ENCODE measurements around the gene TMEM132E.
"Not testable (repeated sequence)": the region's sequence is repeated elsewhere in the genome, so short reads cannot be mapped to it uniquely, and the experiment has no call there.

The TMEM132E gene

GRCh38 chr17:34579017-34579946, at the start of gene TMEM132E:
Gene TMEM132E (plus strand): TSS chr17:34579582. CDS start chr17:34581077, 1,495 bp downstream.
- peak; percentile 81 for DNase-seq

GRCh38 chr17:34530918-34531317, 48.5 kb upstream of the TMEM132E start:
- no peak for DNase-seq

GRCh38 chr17:34532281-34533065, 46.9 kb upstream of the TMEM132E start:
- DNase-seq, result no peak

GRCh38 chr17:34533806-34534527, 45.4 kb upstream of the TMEM132E start:
- no peak for DNase-seq

- no peak for DNase-seq
Observed at GRCh38 chr17:34537445-34537844, 41.9 kb upstream of the TMEM132E start.

- not testable (repeated sequence) for DNase-seq
Observed at GRCh38 chr17:34538582-34538981, 40.8 kb upstream of the TMEM132E start.

- DNase-seq, result no peak
Observed at GRCh38 chr17:34539881-34540280, 39.5 kb upstream of the TMEM132E start.

- DNase-seq, result peak; percentile 20
Observed at GRCh38 chr17:34542700-34543336, 36.6 kb upstream of the TMEM132E start.

- DNase-seq, result no peak
Observed at GRCh38 chr17:34547453-34548063, 31.8 kb upstream of the TMEM132E start.

- no peak for DNase-seq
Observed at GRCh38 chr17:34549966-34550365, 29.4 kb upstream of the TMEM132E start.

GRCh38 chr17:34553907-34554306, 25.5 kb upstream of the TMEM132E start:
- DNase-seq, result no peak

- DNase-seq, result no peak
Observed at GRCh38 chr17:34556384-34556783, 23.0 kb upstream of the TMEM132E start.

GRCh38 chr17:34556931-34557330, 22.5 kb upstream of the TMEM132E start:
- DNase-seq, result no peak

GRCh38 chr17:34561328-34561727, 18.1 kb upstream of the TMEM132E start:
- DNase-seq, result no peak

GRCh38 chr17:34562387-34562786, 17.0 kb upstream of the TMEM132E start:
- no peak for DNase-seq

- DNase-seq, result no peak
Observed at GRCh38 chr17:34565713-34566112, 13.7 kb upstream of the TMEM132E start.

GRCh38 chr17:34566201-34566600, 13.2 kb upstream of the TMEM132E start:
- no peak for DNase-seq

GRCh38 chr17:34566873-34567272, 12.5 kb upstream of the TMEM132E start:
- no peak for DNase-seq

GRCh38 chr17:34567691-34568465, 11.5 kb upstream of the TMEM132E start:
- no peak for DNase-seq

- DNase-seq, result no peak
Observed at GRCh38 chr17:34568953-34569352, 10.4 kb upstream of the TMEM132E start.

GRCh38 chr17:34569591-34569990, 9.8 kb upstream of the TMEM132E start:
- no peak for DNase-seq

Measured in midbrain (tissue), 1 donor.